Smooth muscle cell (in vitro differentiated cells): ENCODE results near the gene CHPF. TPM values are rescaled to one million over a fixed set of nuclear protein-coding genes. Genes with fewer than 3 reads are reported as not detected.
A peak's percentile ranks its signal among the peaks of the same experiment; 100 is the strongest.

Source experiments
- DNase-seq: peaks from one replicate; lab custom pipeline; 2025; ENCODE audit not compliant: unreplicated experiment; lab: John Stamatoyannopoulos, UW
- H2AFZ ChIP-seq: fragments of 200-600 bp; sonication (generic); 2 replicates; pipeline ENCODE4 v1.6.0; 2016; ENCODE audit warnings: antibody characterized with exemption, low read depth, mild to moderate bottlenecking
- H3F3A ChIP-seq: fragments of 200-600 bp; sonication (generic); 2 replicates; pipeline ENCODE4 v1.6.0; 2017; ENCODE audit warnings: antibody characterized with exemption, low read depth
- H3K27ac ChIP-seq: fragments of 200-600 bp; sonication (generic); 2 replicates; pipeline ENCODE4 v1.5.1; 2016; ENCODE audit warnings: low read depth, mild to moderate bottlenecking
- H3K27me3 ChIP-seq: fragments of 200-600 bp; sonication (generic); 2 replicates; pipeline ENCODE4 v1.6.1; 2016; ENCODE audit warnings: low read depth, mild to moderate bottlenecking
- H3K36me3 ChIP-seq: fragments of 200-600 bp; sonication (generic); 2 replicates; pipeline ENCODE4 v1.5.1; 2016; ENCODE audit warnings: low read depth
- H3K4me1 ChIP-seq: fragments of 200-600 bp; sonication (generic); 2 replicates; pipeline ENCODE4 v1.5.1; 2016; ENCODE audit warnings: low read depth
- H3K4me2 ChIP-seq: fragments of 200-600 bp; sonication (generic); 2 replicates; pipeline ENCODE4 v1.6.0; 2016; ENCODE audit warnings: mild to moderate bottlenecking
- H3K4me3 ChIP-seq: fragments of 200-600 bp; sonication (generic); 2 replicates; pipeline ENCODE4 v1.5.1; 2016; ENCODE audit warnings: mild to moderate bottlenecking
- H3K79me2 ChIP-seq: fragments of 200-600 bp; sonication (generic); 2 replicates; pipeline ENCODE4 v1.6.0; 2016; ENCODE audit warnings: low read depth, mild to moderate bottlenecking
- H3K9ac ChIP-seq: fragments of 200-600 bp; sonication (generic); 2 replicates; pipeline ENCODE4 v1.6.0; 2016; ENCODE audit warnings: low read depth
- H3K9me3 ChIP-seq: fragments of 200-600 bp; sonication (generic); replicated peaks from 2 replicates; pipeline ENCODE4 v1.5.1; 2016; ENCODE audit warnings: low read depth
- H4K20me1 ChIP-seq: fragments of 200-600 bp; sonication (generic); 2 replicates; pipeline ENCODE4 v1.6.0; 2016; ENCODE audit warnings: low read depth
- WGBS: methylation state at CpG from one replicate; pipeline ENCODE4 v1.1.7; 2016; ENCODE audit warnings: low lambda C conversion rate; 5-methylcytosine and 5-hydroxymethylcytosine counted together
- polyA plus RNA-seq: library from polyadenylated mRNA; unstranded; fragments of >200 nt; fragmentation: Nextera tagmentation; extraction: Ambion mirVana; gene quantifications from 2 replicates; pipeline ENCODE4 v1.2.1, GENCODE V29; 2016
- total RNA-seq: library from RNA; depleted of rRNA; stranded (reverse); fragments of >200 nt; gene quantifications from 2 replicates; pipeline ENCODE4 v1.2.3, GENCODE V29; 2014
- TF ChIP-seq, protein P1 (sequence below): fragments of 200-600 bp; sonication (generic); IDR thresholded peaks from 2 replicates; pipeline ENCODE4 v1.5.1; 2017; ENCODE audit warnings: borderline replicate concordance, mild to moderate bottlenecking, antibody characterized with exemption; ENCODE audit not compliant: insufficient read depth, poor library complexity, severe bottlenecking

CHPF gene
- total and polyA plus RNA-seq, 2 experiments from 2014 or later, result 141 to 344 TPM

GRCh38 chr2:219561179-219562048 is 17.8 kb upstream of the CHPF start:
- Histone ChIP-seq H4K20me1 (no peaks in the 10 kb centered on the region), H3K27ac (no peak overlapping the region), H3K9ac (no peak overlapping the region), H3K27me3 (no peaks in the 10 kb centered on the region), H3K36me3 (no peaks in the 10 kb centered on the region), H3K4me3 (no peak overlapping the region), H3K4me2 (no peak overlapping the region), H2AFZ (no peak overlapping the region), H3K79me2 (no peaks in the 10 kb centered on the region), H3F3A (no peaks in the 10 kb centered on the region), H3K4me1 (no peaks in the 10 kb centered on the region), H3K9me3 (no peaks in the 10 kb centered on the region)
- whole genome bisulfite sequencing, result 74% methylated on average over 24 of the region's 24 CpGs
- TF ChIP-seq, protein P1, sequence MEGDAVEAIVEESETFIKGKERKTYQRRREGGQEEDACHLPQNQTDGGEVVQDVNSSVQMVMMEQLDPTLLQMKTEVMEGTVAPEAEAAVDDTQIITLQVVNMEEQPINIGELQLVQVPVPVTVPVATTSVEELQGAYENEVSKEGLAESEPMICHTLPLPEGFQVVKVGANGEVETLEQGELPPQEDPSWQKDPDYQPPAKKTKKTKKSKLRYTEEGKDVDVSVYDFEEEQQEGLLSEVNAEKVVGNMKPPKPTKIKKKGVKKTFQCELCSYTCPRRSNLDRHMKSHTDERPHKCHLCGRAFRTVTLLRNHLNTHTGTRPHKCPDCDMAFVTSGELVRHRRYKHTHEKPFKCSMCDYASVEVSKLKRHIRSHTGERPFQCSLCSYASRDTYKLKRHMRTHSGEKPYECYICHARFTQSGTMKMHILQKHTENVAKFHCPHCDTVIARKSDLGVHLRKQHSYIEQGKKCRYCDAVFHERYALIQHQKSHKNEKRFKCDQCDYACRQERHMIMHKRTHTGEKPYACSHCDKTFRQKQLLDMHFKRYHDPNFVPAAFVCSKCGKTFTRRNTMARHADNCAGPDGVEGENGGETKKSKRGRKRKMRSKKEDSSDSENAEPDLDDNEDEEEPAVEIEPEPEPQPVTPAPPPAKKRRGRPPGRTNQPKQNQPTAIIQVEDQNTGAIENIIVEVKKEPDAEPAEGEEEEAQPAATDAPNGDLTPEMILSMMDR, result no peak
- DNase-seq, result no peak

- Histone ChIP-seq H4K20me1 (no peaks in the 10 kb centered on the region), H3K9me3 (no peaks in the 10 kb centered on the region), H3K9ac (no peak overlapping the region), H3K4me2 (no peak overlapping the region), H3K27ac (no peak overlapping the region), H3K27me3 (no peaks in the 10 kb centered on the region), H3K79me2 (no peaks in the 10 kb centered on the region), H2AFZ (no peak overlapping the region), H3K4me3 (no peak overlapping the region), H3F3A (no peaks in the 10 kb centered on the region), H3K36me3 (no peaks in the 10 kb centered on the region), H3K4me1 (no peaks in the 10 kb centered on the region)
- no peak for DNase-seq
- TF ChIP-seq, protein P1, result no peak
- WGBS, result 96% methylated on average over 3 of the region's 3 CpGs
Observed at GRCh38 chr2:219560893-219561178, 17.2 kb upstream of the CHPF start.

DNA sequence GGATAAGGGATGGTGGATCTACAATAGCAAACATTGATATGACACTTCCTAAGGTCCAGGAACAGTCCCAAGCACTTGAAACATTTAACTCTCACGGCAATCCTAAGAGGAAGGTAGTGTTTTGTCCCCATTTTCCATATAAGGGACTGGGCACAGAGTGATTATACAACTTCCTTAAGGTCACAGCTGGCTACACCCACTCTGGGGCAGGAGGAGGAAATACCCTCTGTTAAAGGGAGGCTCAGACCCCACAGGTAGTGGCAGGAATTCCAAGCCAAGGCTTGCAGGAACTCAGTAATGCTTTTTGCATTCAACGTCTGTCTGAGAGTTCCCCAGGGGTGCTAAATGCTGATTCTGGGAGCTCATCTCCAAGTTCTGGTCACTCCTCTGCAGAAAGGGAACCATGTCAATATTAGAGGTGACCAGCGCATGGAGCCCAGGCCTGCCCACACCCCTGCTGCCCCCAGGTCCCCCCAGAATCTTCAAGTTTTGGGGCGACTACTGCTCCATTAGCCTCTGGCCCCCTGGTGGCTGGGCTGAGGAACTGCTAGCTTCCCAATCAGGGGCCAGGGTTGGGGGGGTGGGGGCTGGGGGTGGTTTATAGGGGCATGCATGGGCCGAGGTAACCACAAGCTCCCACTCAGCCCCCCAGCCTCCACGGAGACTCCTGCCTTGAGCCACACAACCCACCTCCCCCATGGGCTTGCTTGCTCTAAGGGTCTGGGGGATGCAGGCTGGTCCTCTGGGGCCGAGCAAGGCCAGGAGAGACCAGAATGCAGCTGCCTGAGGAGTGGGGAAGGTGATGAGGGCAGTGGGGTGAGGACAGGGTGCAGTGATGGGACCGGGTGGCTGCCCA is 16.7 kb upstream of the CHPF start:
- no peaks in the 10 kb centered on the region for H4K20me1 ChIP-seq
- no peak overlapping the region for H3K4me2 ChIP-seq
- no peak overlapping the region for H2AFZ ChIP-seq
- no peak for DNase-seq
- no peaks in the 10 kb centered on the region for H3K27me3 ChIP-seq
- no peaks in the 10 kb centered on the region for H3K36me3 ChIP-seq
- no peak overlapping the region for H3K9ac ChIP-seq
- H3F3A ChIP-seq, result no peaks in the 10 kb centered on the region
- TF ChIP-seq, protein P1, result peak; percentile 82
- no peak overlapping the region for H3K27ac ChIP-seq
- H3K4me3 ChIP-seq, result no peak overlapping the region
- H3K4me1 ChIP-seq, result no peaks in the 10 kb centered on the region
- H3K9me3 ChIP-seq, result no peaks in the 10 kb centered on the region
- WGBS, result 64% methylated on average over 6 of the region's 8 CpGs
- no peaks in the 10 kb centered on the region for H3K79me2 ChIP-seq
